Stimulated activated CD4-positive, alpha-beta T cell treated with anti-CD3 and anti-CD28 coated beads, Interleukin-4, amount 100 ng/mL, for 1 hour (primary cell): ENCODE results near the gene GRB10.

ENCODE experiments used
- DNase-seq: peaks from one replicate; pipeline ENCODE4 v3.0.0-alpha.2; 2020

The GRB10 gene

DNA sequence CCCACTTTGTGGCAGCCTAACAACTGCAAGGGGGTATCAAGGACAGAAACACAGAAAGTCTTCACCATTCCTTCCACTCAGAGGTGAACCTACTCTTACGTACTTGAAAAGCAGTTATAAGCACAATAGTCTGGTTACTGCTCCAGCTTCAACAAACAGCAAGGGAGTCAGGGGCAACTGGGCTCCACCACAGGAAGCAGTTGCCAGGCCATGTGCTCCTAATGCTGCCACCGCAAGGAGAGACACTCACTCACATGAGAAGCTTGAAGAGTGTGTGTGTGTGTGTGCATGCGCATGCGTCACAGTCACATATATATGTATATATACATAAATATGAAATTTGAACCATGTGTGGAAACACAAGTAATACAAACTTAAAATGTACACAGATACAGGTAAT, 65.5 kb downstream of the GRB10 start:
- no peak for DNase-seq

- DNase-seq = no peak
Measured at GRCh38 chr7:50714857-50715256, 67.8 kb downstream of the GRB10 start.

- DNase-seq = no peak
Measured at GRCh38 chr7:50713123-50713965, 69.4 kb downstream of the GRB10 start.

- DNase-seq = no peak
Measured at GRCh38 chr7:50712252-50713122, 70.2 kb downstream of the GRB10 start.

- DNase-seq = no peak
Measured at GRCh38 chr7:50711271-50712175, 71.2 kb downstream of the GRB10 start.

DNA sequence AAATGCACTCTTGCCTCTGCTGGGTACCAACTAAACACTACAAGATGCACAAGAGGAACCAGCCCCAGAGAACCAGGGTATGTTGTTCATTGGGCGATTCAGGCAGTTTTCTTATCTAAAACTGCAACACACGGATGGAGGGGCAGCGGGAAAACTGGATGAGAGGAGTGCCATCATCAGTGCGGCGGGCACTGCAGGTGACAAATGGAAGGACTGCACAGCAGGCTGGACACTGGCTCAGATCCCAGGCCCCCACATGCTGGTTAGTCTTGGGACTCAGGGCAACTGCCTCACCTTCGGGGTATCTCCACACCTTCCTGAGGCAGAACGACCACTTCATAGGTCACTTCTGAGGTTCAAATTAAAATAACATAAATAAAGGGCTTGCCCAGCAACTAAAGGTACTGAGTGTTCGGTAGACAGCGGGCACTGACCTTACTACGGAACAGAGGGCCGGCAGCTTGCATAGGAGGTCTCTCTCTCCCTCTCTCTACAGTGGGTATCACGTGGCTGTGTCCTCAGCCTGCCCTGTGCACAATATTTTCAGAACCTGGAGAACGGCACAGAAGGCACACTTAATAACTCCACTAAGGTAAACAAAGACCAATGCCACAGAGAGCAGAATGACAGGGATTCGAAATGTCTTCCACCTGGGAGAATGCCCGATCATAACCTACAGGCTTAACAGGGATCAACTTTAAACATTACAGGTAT, 72.1 kb downstream of the GRB10 start:
- DNase-seq = no peak

- DNase-seq = no peak
Measured at GRCh38 chr7:50709151-50709550, 73.5 kb downstream of the GRB10 start.

- DNase-seq = no peak
Measured at GRCh38 chr7:50707236-50708006, 75.3 kb downstream of the GRB10 start.

GRCh38 chr7:50706469-50706937, 76.2 kb downstream of the GRB10 start:
- no peak for DNase-seq

DNA sequence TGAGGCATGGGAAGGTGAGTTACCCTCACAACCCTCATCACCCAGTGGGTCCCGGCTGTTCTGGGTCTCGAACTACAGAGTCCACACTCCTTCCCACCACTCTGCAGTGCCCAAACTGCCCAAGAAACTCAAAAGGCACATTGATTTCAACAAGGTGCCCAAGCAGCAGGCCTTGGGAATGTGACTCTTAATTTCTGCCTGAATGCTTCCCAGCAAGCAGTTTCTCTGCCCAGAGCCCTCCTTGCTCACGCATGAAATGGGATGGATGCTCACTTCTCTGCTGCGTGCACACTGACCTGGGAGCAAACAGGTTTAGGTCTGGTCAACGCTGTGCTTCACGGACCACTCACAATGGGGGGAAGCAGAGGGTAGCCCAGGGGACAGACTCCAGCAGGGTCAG, 77.9 kb downstream of the GRB10 start:
- no peak for DNase-seq

DNA sequence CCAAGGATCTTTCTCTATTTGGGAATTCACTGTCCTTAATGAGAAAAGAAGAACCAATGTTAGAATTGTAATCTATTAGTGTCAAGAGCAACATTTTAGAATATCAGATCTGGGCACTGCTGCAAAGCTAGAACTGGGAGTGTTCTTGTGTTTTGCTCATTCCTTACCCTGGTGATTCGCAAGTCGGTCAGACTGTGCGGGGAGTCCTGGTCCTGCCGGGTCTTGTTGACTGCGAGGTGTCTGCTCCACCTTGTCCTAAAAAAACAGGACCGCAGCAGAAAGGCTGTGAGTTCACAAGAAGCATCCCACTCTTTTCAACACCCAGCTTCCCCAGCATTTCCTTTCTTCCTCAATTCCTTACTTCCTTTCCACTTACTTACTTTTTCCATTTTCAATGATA, 79.0 kb downstream of the GRB10 start:
- no peak for DNase-seq

- DNase-seq = no peak
Measured at GRCh38 chr7:50699143-50699542, 83.6 kb downstream of the GRB10 start.

DNA sequence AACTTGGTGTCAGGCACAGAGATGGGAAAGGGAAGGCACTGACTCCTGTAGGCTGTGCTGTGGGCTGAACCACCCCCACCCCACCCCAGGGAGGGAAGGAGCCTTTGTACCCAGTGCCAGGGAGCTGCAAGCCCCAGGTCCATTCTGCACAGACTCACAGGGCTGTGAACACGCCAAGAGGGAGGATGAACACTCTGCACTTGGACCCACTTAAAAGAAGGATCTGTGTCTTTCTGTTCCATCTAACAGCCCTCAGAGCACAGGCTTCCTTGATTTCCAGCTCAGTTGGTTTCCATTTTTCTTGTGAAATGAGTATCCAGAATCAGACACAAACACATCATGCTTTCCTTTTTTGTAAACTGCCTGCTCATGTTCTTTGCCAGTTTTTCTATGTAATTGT, 84.9 kb downstream of the GRB10 start:
- DNase-seq = no peak

- no peak for DNase-seq
Measured at GRCh38 chr7:50696810-50697582, 85.7 kb downstream of the GRB10 start.

- DNase-seq = no peak
Measured at GRCh38 chr7:50695026-50695425, 87.7 kb downstream of the GRB10 start.

GRCh38 chr7:50693455-50694130, 89.1 kb downstream of the GRB10 start:
- DNase-seq = no peak

- DNase-seq = no peak
Measured at GRCh38 chr7:50690541-50691011, 92.1 kb downstream of the GRB10 start.

- no peak for DNase-seq
Measured at GRCh38 chr7:50688226-50688590, 94.5 kb downstream of the GRB10 start.

- no peak for DNase-seq
Measured at GRCh38 chr7:50687575-50688225, 95.0 kb downstream of the GRB10 start.
